Small intestine (tissue), 7 donors: ENCODE results near the gene STAB2. TPM values are rescaled to one million over a fixed set of nuclear protein-coding genes. Genes with fewer than 3 reads are reported as not detected.
A peak's percentile ranks its signal among the peaks of the same experiment; 100 is the strongest.

Source experiments
- DNase-seq, 2 donors: peaks; one replicate each; pipeline versions ENCODE4 v3.0.0 to v3.0.0-alpha.2; 2013
- FAIRE-seq: peaks from 2 replicates; lab custom pipeline; 2012; peaks lifted over from hg19 to GRCh38; lab: Jason Lieb, UNC
- H3K27ac ChIP-seq, 3 donors: one replicate each; pipeline ENCODE4 v1.5.1; 2013; ENCODE audit warnings: low read length in 2 of 3, mild to moderate bottlenecking in 2 of 3, control low read depth in 1 of 3, inconsistent platforms in 1 of 3, low read depth in 1 of 3, moderate library complexity in 1 of 3
- H3K27me3 ChIP-seq, 3 donors: one replicate each; pipeline ENCODE4 v1.6.1; 2013; ENCODE audit warnings: low read length in 3 of 3, inconsistent platforms in 1 of 3; ENCODE audit not compliant: control insufficient read depth in 3 of 3, insufficient read depth in 3 of 3
- H3K36me3 ChIP-seq, 3 donors: one replicate each; pipeline ENCODE4 v1.6.1; 2013; ENCODE audit warnings: low read length in 3 of 3, inconsistent platforms in 1 of 3, low read depth in 1 of 3, mild to moderate bottlenecking in 1 of 3, moderate library complexity in 1 of 3; ENCODE audit not compliant: control insufficient read depth in 3 of 3, insufficient read depth in 2 of 3
- H3K4me1 ChIP-seq, 3 donors: one replicate each; pipeline ENCODE4 v1.6.1; 2013; ENCODE audit warnings: low read length in 2 of 3, inconsistent platforms in 1 of 3, low read depth in 1 of 3, mild to moderate bottlenecking in 1 of 3, moderate library complexity in 1 of 3; ENCODE audit not compliant: control insufficient read depth in 3 of 3, insufficient read depth in 2 of 3
- H3K4me3 ChIP-seq, 3 donors: one replicate each; pipeline ENCODE4 v1.5.1; 2013; ENCODE audit warnings: low read length in 3 of 3, control low read depth in 1 of 3, inconsistent platforms in 1 of 3, low read depth in 1 of 3, mild to moderate bottlenecking in 1 of 3, moderate library complexity in 1 of 3
- H3K9me3 ChIP-seq, 2 donors: one replicate each; pipeline ENCODE4 v1.6.1; 2013; ENCODE audit warnings: low read depth in 1 of 2, low read length in 1 of 2; ENCODE audit not compliant: control insufficient read depth in 2 of 2, insufficient read depth in 1 of 2
- WGBS, 3 donors: extraction: QIAGEN DNeasy Blood & Tissue Kit; methylation state at CpG; one replicate each; pipeline ENCODE4 v1.1.7; 2013; 5-methylcytosine and 5-hydroxymethylcytosine counted together
- polyA plus RNA-seq, 4 donors: library from polyadenylated mRNA; stranded (reverse) in 3 of 4; unstranded in 1 of 4; fragments of 200-250 nt in 3 of 4; fragments of 120-200 nt in 1 of 4; gene quantifications; one replicate each; pipeline versions ENCODE4 v1.2.1 to v1.2.3, GENCODE V29; 2013
- donor health status: healthy with polysubstance abuse.
- donor health status: control.
- donor health status: control.
- donor health status: Bipolar disorder and iron deficiency.
- donor health status: healthy.

The STAB2 gene
- polyA plus RNA-seq, 4 donors = 0.06 to 2.5 TPM; not detected in 2

- no peaks in the 10 kb centered on the region for H3K36me3 ChIP-seq
- no peaks in the 10 kb centered on the region for H3K27me3 ChIP-seq
- FAIRE-seq (no peak), DNase-seq (no peak)
- H3K4me3 ChIP-seq = no peak overlapping the region
- H3K27ac ChIP-seq = peak overlapping the region in 1 of 3 donors; percentile 1
- peaks cover 4 to 39% (median 5%) of the 10 kb centered on the region in 3 donors for H3K4me1 ChIP-seq
- H3K9me3 ChIP-seq = no peaks in the 10 kb centered on the region
- 74 to 78% (median 76%) methylated on average over 7 of the region's 7 CpGs for WGBS, 3 donors
Measured at GRCh38 chr12:103679421-103680170, 92.5 kb downstream of the STAB2 start.

DNA sequence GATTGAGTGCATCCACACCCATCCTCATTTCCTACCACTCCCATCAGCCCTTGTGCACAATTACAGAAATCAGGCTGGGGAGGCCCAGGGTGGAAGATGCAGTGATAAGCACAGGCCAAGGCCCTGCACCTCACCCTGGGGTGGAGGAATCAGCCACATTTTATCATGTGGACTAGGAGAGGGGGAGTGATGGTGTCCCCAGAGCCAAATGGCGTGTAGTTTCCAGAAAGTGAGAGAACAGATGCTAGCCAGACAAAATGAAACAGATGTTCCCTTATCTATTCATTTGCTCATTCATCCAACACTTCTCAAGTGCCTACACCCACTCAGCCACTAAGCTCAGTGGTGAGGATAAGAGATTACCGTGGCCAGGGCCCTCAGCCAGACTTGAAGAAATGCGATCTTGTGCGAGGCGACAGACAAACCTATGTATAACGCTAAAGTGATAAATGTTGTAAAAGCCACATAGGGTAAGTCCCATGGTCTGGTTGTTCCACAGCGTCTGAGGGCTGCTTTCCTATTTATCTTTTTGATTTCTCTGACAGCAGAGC lies 93.6 kb downstream of the STAB2 start:
- no peaks in the 10 kb centered on the region for H3K9me3 ChIP-seq
- 44 to 49% (median 49%) methylated on average over 7 of the region's 7 CpGs for WGBS, 3 donors
- H3K27me3 ChIP-seq = no peaks in the 10 kb centered on the region
- H3K27ac ChIP-seq = no peak overlapping the region
- FAIRE-seq (no peak), DNase-seq (peak; percentile 31 to 53)
- H3K4me1 ChIP-seq = peaks cover 4 to 40% (median 5%) of the 10 kb centered on the region in 3 donors
- no peaks in the 10 kb centered on the region for H3K36me3 ChIP-seq
- no peak overlapping the region for H3K4me3 ChIP-seq

- 50 to 56% (median 52%) methylated on average over 6 of the region's 6 CpGs for WGBS, 3 donors
- Histone ChIP-seq H3K4me3 (no peak overlapping the region), H3K27me3 (no peaks in the 10 kb centered on the region), H3K4me1 (peaks cover 0 to 9% (median 0%) of the 10 kb centered on the region in 3 donors), H3K9me3 (no peaks in the 10 kb centered on the region), H3K36me3 (no peaks in the 10 kb centered on the region), H3K27ac (peak overlapping the region in 1 of 3 donors; percentile 35)
- FAIRE-seq (no peak), DNase-seq (peak in 1 of 2 donors; percentile 86)
Measured at GRCh38 chr12:103686026-103686425, 99.0 kb downstream of the STAB2 start.

GRCh38 chr12:103687253-103687652 lies 100.2 kb downstream of the STAB2 start:
- DNase-seq (no peak), FAIRE-seq (no peak)
- H3K4me3 ChIP-seq = no peak overlapping the region
- 54 to 82% (median 57%) methylated on average over 2 of the region's 2 CpGs for WGBS, 3 donors
- H3K36me3 ChIP-seq = no peaks in the 10 kb centered on the region
- peaks cover 0 to 8% (median 0%) of the 10 kb centered on the region in 3 donors for H3K4me1 ChIP-seq
- H3K27ac ChIP-seq = no peak overlapping the region
- no peaks in the 10 kb centered on the region for H3K27me3 ChIP-seq
- H3K9me3 ChIP-seq = no peaks in the 10 kb centered on the region

GRCh38 chr12:103688376-103689063 lies 101.4 kb downstream of the STAB2 start:
- Histone ChIP-seq H3K27ac (no peak overlapping the region), H3K36me3 (no peaks in the 10 kb centered on the region), H3K27me3 (no peaks in the 10 kb centered on the region), H3K4me1 (peaks cover 0 to 8% (median 0%) of the 10 kb centered on the region in 3 donors), H3K9me3 (no peaks in the 10 kb centered on the region), H3K4me3 (no peak overlapping the region)
- DNase-seq (no peak), FAIRE-seq (no peak)
- WGBS, 3 donors = 72 to 77% (median 73%) methylated on average over 6 of the region's 6 CpGs

DNA sequence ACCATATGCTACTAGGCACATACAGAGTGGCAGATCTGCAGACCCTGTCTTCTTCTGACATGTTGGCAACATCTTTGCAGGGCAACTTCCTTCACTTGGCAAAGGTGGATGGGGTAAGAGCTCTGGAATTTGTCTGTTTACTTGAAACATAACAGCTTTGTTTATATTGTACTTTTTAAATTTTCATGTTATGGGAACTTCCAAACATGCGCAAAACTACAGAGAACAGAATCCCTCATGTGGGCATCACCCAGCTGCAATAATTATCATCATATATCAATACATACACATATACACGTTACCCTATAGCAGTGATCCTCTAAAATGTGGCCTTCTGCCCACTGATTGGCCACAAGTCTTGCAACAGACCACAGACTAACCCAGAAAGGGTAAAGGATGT lies 103.4 kb downstream of the STAB2 start:
- FAIRE-seq = no peak

GRCh38 chr12:103691063-103691462 lies 104.0 kb downstream of the STAB2 start:
- Histone ChIP-seq H3K36me3 (no peaks in the 10 kb centered on the region), H3K27me3 (no peaks in the 10 kb centered on the region), H3K4me1 (peaks cover 0 to 4% (median 0%) of the 10 kb centered on the region in 3 donors), H3K4me3 (no peak overlapping the region), H3K9me3 (no peaks in the 10 kb centered on the region), H3K27ac (no peak overlapping the region)
- no peak for DNase-seq
- WGBS, 3 donors = 86 to 89% (median 87%) methylated on average over 3 of the region's 3 CpGs
- FAIRE-seq = no peak

More for the DNA sequence above, 103.4 kb downstream of the STAB2 start:
- H3K4me1 ChIP-seq = peaks cover 0 to 7% (median 0%) of the 10 kb centered on the region in 3 donors
- no peaks in the 10 kb centered on the region for H3K9me3 ChIP-seq
- no peaks in the 10 kb centered on the region for H3K27me3 ChIP-seq
- H3K36me3 ChIP-seq = no peaks in the 10 kb centered on the region
- 70 to 89% (median 76%) methylated on average over 2 of the region's 2 CpGs for WGBS, 3 donors
- H3K4me3 ChIP-seq = no peak overlapping the region
- DNase-seq = no peak
- no peak overlapping the region for H3K27ac ChIP-seq

- Histone ChIP-seq H3K27ac (no peak overlapping the region), H3K9me3 (no peaks in the 10 kb centered on the region), H3K4me3 (no peak overlapping the region), H3K4me1 (no peaks in the 10 kb centered on the region), H3K36me3 (no peaks in the 10 kb centered on the region), H3K27me3 (peaks cover 0 to 10% (median 0%) of the 10 kb centered on the region in 3 donors)
- WGBS, 3 donors = 78 to 85% (median 82%) methylated on average over 5 of the region's 5 CpGs
- FAIRE-seq (no peak), DNase-seq (no peak)
Measured at GRCh38 chr12:103696101-103696500, 109.0 kb downstream of the STAB2 start.
